HG02642 (cell line): ENCODE measurements around the gene GRK5.
"Not testable (repeated sequence)": the region's sequence is repeated elsewhere in the genome, so short reads cannot be mapped to it uniquely, and the experiment has no call there.

Experiments
- ATAC-seq: cut with Tn5 transposase; IDR thresholded peaks from one replicate; pipeline ENCODE4 v1.9.1; 2021; ENCODE audit warnings: mild to moderate bottlenecking; ENCODE audit not compliant: unreplicated experiment, poor library complexity

Gene GRK5

GRCh38 chr10:119246862-119247549 lies 39.6 kb downstream of the GRK5 start:
- no peak for ATAC-seq

GRCh38 chr10:119247550-119247894 lies 40.2 kb downstream of the GRK5 start:
- no peak for ATAC-seq

- ATAC-seq: no peak
These were observed 40.8 kb downstream of the GRK5 start for GRCh38 chr10:119248184-119248583.

- ATAC-seq: no peak
These were observed 41.3 kb downstream of the GRK5 start for GRCh38 chr10:119248681-119249080.

- no peak for ATAC-seq
These were observed 43.4 kb downstream of the GRK5 start for GRCh38 chr10:119250641-119251314.

GRCh38 chr10:119251315-119251708 lies 43.9 kb downstream of the GRK5 start:
- no peak for ATAC-seq

- no peak for ATAC-seq
These were observed 44.7 kb downstream of the GRK5 start for GRCh38 chr10:119252051-119252465.

GRCh38 chr10:119252470-119253151 lies 45.2 kb downstream of the GRK5 start:
- no peak for ATAC-seq

GRCh38 chr10:119253433-119254174 lies 46.2 kb downstream of the GRK5 start:
- ATAC-seq: no peak

- no peak for ATAC-seq
These were observed 47.0 kb downstream of the GRK5 start for GRCh38 chr10:119254335-119254734.

GRCh38 chr10:119256030-119256429 lies 48.7 kb downstream of the GRK5 start:
- ATAC-seq: no peak

GRCh38 chr10:119256897-119257296 lies 49.5 kb downstream of the GRK5 start:
- no peak for ATAC-seq

GRCh38 chr10:119257899-119258419 lies 50.6 kb downstream of the GRK5 start:
- no peak for ATAC-seq

- ATAC-seq: no peak
These were observed 52.0 kb downstream of the GRK5 start for GRCh38 chr10:119259345-119259744.

GRCh38 chr10:119261016-119261415 lies 53.6 kb downstream of the GRK5 start:
- ATAC-seq: not testable (repeated sequence)

- no peak for ATAC-seq
These were observed 56.7 kb downstream of the GRK5 start for GRCh38 chr10:119263951-119264617.

- ATAC-seq: no peak
These were observed 58.3 kb downstream of the GRK5 start for GRCh38 chr10:119265691-119266090.

GRCh38 chr10:119267384-119267783 lies 60.0 kb downstream of the GRK5 start:
- no peak for ATAC-seq

- ATAC-seq: no peak
These were observed 61.1 kb downstream of the GRK5 start for GRCh38 chr10:119268428-119268827.

GRCh38 chr10:119268871-119269506 lies 61.6 kb downstream of the GRK5 start:
- ATAC-seq: peak; percentile 79
